ENCODE measurements around the gene BTBD16.

DNA sequence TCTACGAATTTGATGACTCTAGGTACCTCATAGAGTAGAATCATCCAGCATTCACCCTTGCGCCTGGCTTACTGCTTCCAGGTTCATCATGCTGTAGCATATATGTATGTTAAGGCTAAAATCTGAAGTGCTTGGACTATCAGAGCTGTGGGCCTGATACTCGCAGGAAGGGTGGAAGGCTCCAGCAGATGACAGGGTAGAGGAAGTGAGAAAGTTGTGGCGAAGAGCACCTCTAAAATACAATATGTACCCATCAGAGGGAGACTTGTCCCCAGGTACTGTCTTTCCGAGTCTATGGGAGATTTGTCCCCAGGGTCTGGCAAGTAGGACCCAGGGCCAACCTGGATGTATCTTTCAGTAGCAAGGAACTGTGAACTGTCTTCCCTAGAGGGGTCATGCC lies 55.3 kb downstream of the BTBD16 start:
- TF ChIP-seq, protein P1, sequence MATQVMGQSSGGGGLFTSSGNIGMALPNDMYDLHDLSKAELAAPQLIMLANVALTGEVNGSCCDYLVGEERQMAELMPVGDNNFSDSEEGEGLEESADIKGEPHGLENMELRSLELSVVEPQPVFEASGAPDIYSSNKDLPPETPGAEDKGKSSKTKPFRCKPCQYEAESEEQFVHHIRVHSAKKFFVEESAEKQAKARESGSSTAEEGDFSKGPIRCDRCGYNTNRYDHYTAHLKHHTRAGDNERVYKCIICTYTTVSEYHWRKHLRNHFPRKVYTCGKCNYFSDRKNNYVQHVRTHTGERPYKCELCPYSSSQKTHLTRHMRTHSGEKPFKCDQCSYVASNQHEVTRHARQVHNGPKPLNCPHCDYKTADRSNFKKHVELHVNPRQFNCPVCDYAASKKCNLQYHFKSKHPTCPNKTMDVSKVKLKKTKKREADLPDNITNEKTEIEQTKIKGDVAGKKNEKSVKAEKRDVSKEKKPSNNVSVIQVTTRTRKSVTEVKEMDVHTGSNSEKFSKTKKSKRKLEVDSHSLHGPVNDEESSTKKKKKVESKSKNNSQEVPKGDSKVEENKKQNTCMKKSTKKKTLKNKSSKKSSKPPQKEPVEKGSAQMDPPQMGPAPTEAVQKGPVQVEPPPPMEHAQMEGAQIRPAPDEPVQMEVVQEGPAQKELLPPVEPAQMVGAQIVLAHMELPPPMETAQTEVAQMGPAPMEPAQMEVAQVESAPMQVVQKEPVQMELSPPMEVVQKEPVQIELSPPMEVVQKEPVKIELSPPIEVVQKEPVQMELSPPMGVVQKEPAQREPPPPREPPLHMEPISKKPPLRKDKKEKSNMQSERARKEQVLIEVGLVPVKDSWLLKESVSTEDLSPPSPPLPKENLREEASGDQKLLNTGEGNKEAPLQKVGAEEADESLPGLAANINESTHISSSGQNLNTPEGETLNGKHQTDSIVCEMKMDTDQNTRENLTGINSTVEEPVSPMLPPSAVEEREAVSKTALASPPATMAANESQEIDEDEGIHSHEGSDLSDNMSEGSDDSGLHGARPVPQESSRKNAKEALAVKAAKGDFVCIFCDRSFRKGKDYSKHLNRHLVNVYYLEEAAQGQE (IDR thresholded peaks at IDR 0.05; ENCODE audit: insufficient read depth in 1 of 2, low read depth in 2 of 2, low read length in 1 of 2), result no peak
- TF ChIP-seq, protein P2, sequence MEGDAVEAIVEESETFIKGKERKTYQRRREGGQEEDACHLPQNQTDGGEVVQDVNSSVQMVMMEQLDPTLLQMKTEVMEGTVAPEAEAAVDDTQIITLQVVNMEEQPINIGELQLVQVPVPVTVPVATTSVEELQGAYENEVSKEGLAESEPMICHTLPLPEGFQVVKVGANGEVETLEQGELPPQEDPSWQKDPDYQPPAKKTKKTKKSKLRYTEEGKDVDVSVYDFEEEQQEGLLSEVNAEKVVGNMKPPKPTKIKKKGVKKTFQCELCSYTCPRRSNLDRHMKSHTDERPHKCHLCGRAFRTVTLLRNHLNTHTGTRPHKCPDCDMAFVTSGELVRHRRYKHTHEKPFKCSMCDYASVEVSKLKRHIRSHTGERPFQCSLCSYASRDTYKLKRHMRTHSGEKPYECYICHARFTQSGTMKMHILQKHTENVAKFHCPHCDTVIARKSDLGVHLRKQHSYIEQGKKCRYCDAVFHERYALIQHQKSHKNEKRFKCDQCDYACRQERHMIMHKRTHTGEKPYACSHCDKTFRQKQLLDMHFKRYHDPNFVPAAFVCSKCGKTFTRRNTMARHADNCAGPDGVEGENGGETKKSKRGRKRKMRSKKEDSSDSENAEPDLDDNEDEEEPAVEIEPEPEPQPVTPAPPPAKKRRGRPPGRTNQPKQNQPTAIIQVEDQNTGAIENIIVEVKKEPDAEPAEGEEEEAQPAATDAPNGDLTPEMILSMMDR (IDR thresholded peaks at IDR 0.05), result no peak

Data from Panc1 (cell line).